GM11168 (cell line): ENCODE measurements around the gene DLX1.
"Not testable (repeated sequence)": the region's sequence is repeated elsewhere in the genome, so short reads cannot be mapped to it uniquely, and the experiment has no call there.

Experiments
- in situ Hi-C: fragments of 300-500 bp; cut with MboI; formaldehyde crosslinking; loops from one replicate; pipeline ENCODE4 v1.12.0; 2022; ENCODE audit warnings: low sequenced_read_pairs; ENCODE audit not compliant: unreplicated experiment

DLX1 gene

GRCh38 chr2:172062402-172063004 lies 22.8 kb upstream of the DLX1 start:
- in situ Hi-C loops = no loop called here

- in situ Hi-C loops = no loop called here
Observed at GRCh38 chr2:172063446-172063845, 21.9 kb upstream of the DLX1 start.

GRCh38 chr2:172065111-172065510 lies 20.2 kb upstream of the DLX1 start:
- in situ Hi-C loops = no loop called here

- in situ Hi-C loops = no loop called here
Observed at GRCh38 chr2:172066394-172066886, 18.9 kb upstream of the DLX1 start.

- in situ Hi-C loops = not testable (repeated sequence)
Observed at GRCh38 chr2:172067905-172068304, 17.4 kb upstream of the DLX1 start.

GRCh38 chr2:172070936-172071335 lies 14.4 kb upstream of the DLX1 start:
- in situ Hi-C loops = no loop called here

GRCh38 chr2:172072303-172072702 lies 13.0 kb upstream of the DLX1 start:
- in situ Hi-C loops = no loop called here

GRCh38 chr2:172072706-172073105 lies 12.6 kb upstream of the DLX1 start:
- in situ Hi-C loops = no loop called here

- in situ Hi-C loops = no loop called here
Observed at GRCh38 chr2:172073518-172073917, 11.8 kb upstream of the DLX1 start.

GRCh38 chr2:172074254-172074653 lies 11.1 kb upstream of the DLX1 start:
- in situ Hi-C loops = no loop called here

- in situ Hi-C loops = no loop called here
Observed at GRCh38 chr2:172079416-172079815, 5.9 kb upstream of the DLX1 start.

- in situ Hi-C loops = no loop called here
Observed at GRCh38 chr2:172079838-172080640, 5.3 kb upstream of the DLX1 start.

- in situ Hi-C loops = no loop called here
Observed at GRCh38 chr2:172080641-172081220, 4.6 kb upstream of the DLX1 start.

GRCh38 chr2:172081221-172082022 lies 3.9 kb upstream of the DLX1 start:
- in situ Hi-C loops = no loop called here

- in situ Hi-C loops = no loop called here
Observed at GRCh38 chr2:172082105-172082943, 3.0 kb upstream of the DLX1 start.

GRCh38 chr2:172082944-172083627 lies 2.2 kb upstream of the DLX1 start:
- in situ Hi-C loops = no loop called here

- in situ Hi-C loops = no loop called here
Observed at GRCh38 chr2:172083628-172084394, 1.5 kb upstream of the DLX1 start.

- in situ Hi-C loops = no loop called here
Observed at GRCh38 chr2:172084395-172084644, 987 bp upstream of the DLX1 start.
